Measurements from ENCODE around the gene KCTD19. TPM values are rescaled to one million over a fixed set of nuclear protein-coding genes. Genes with fewer than 3 reads are reported as not detected.

KCTD19 gene
- polyA plus RNA-seq, 3 donors: 0.44 to 1.2 (median 1.0) TPM

- no peak for DNase-seq (ENCODE audit: low read depth in 3 of 3, low spot score in 2 of 3)
Measured at GRCh38 chr16:67264866-67265265, 61.7 kb downstream of the KCTD19 start.

- DNase-seq (ENCODE audit: low read depth in 3 of 3, low spot score in 2 of 3): no peak
Measured at GRCh38 chr16:67264277-67264676, 62.3 kb downstream of the KCTD19 start.

- no peak for DNase-seq (ENCODE audit: low read depth in 3 of 3, low spot score in 2 of 3)
Measured at GRCh38 chr16:67263201-67263600, 63.3 kb downstream of the KCTD19 start.

GRCh38 chr16:67260426-67261063 is 66.0 kb downstream of the KCTD19 start:
- DNase-seq (ENCODE audit: low read depth in 3 of 3, low spot score in 2 of 3): no peak

DNA sequence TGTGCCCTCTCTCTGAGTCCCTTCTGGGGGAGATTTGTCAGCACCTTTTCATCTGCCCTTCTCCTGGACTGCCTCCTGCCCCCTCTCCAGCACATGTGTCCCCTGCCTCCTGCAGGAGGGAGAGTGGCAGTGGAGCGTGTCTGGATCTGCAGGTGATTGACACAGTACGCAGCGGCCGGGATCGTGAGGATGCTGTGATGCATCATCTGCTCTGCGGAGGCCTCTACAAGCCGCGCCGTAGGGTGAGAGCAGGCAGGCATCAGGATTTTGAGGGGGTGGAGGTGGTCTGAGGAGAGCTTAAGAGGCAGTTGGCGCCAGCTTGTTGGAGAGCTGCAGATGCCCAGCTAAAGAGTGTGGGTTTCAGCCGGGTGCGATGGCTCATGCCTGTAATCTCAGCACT is 66.8 kb downstream of the KCTD19 start:
- no peak for DNase-seq (ENCODE audit: low read depth in 3 of 3, low spot score in 2 of 3)

- no peak for DNase-seq (ENCODE audit: low read depth in 3 of 3, low spot score in 2 of 3)
Measured at GRCh38 chr16:67258161-67258835, 68.2 kb downstream of the KCTD19 start.

GRCh38 chr16:67257486-67258160 is 68.9 kb downstream of the KCTD19 start:
- DNase-seq (ENCODE audit: low read depth in 3 of 3, low spot score in 2 of 3): no peak

DNA sequence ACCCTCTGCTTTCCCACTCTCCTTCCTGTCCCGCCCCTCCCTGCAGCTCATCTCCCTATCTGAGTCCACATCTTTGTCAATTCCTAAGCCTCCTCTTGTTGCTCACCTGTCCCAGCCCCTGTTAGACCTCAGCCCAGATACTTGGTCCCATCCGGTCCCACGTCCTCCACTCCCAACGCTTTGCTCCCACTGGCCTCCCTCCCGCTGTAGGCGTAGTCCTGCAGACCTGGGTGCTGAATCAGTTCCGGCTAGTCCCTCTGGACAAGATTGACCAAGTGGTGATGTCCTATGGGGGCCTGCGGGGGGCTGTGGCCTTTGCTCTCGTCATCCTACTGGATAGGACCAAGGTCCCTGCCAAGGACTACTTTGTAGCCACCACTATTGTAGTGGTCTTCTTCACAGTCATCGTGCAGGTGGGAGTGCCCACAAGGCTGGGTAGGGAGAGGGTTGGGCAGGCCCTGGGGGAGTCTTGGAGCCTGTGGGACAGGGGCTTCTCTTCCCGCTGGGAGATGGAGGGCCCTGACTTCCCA is 69.8 kb downstream of the KCTD19 start:
- no peak for DNase-seq (ENCODE audit: low read depth in 3 of 3, low spot score in 2 of 3)

- no peak for DNase-seq (ENCODE audit: low read depth in 3 of 3, low spot score in 2 of 3)
Measured at GRCh38 chr16:67255553-67256221, 70.9 kb downstream of the KCTD19 start.

DNA sequence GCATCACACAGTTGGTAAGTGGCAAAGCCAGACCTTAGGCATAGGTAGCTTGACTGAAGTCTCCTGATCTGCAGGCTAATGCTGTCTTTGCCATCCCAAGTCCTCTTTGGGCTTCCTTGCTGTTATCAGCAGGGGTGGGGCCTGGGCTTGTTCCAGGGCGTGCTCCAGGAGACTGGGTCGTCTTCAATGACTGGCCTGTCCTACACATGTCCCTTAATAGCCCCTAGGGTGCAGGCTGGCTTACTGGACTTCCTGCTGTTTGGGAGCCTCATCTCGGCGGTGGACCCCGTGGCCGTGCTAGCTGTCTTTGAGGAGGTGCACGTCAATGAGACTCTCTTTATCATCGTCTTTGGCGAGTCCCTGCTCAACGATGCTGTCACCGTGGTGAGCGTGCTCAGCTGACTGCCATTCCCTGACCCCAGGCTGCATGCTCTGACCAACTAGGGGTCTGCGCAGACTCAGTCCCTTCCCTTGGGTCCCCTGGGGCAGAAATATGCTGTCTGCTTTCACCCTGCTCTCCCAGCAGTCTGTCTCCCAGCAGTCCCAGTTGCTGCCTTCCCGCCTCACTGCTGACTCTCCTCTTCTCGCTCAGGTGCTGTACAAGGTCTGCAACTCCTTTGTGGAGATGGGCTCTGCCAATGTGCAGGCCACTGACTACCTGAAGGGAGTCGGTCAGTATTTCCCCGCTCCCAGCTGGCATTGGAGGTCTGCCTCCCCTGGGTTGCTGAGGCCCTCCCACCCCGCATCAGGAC is 71.6 kb downstream of the KCTD19 start:
- DNase-seq (ENCODE audit: low read depth in 3 of 3, low spot score in 2 of 3): no peak

DNA sequence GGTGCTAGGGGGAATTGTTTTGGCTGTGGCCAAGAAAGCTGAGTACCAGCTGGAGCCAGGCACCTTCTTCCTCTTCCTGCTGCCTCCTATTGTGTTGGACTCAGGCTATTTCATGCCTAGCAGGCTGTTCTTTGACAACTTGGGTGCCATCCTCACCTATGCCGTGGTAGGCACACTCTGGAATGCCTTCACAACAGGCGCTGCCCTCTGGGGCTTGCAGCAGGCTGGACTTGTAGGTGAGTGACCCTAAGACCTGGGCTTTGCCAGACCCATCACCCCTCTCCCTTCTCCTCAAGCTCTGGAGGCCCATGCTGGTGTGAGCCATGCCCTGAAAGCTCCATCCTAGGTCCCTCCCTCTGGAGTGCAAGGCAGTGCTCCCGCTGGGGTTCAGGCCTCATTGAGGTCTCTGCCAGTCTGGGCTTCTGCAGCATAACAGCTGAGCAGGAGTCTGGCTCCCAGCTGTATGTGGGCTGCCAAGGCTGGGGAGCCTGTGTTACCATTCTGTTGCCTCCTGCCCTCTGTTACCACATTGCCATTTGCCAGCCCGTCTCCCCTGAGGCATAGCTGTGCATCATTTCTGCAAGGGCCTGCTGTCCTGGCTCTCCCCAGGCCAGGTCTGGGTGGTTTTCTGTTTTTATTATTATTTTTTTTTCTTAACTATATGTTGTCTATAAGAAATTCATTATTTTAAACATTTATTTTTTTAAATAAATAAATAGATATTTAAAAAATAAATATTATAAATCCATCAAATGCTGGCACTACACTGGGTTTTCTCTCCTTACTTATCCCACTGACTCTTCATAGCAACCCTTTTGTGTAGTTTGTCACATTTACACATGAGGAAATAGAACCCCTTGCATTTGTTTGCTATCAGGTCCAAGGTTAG is 73.7 kb downstream of the KCTD19 start:
- DNase-seq (ENCODE audit: low read depth in 3 of 3, low spot score in 2 of 3): no peak

GRCh38 chr16:67250045-67250327 is 76.6 kb downstream of the KCTD19 start:
- DNase-seq (ENCODE audit: low read depth in 3 of 3, low spot score in 2 of 3): no peak

DNA sequence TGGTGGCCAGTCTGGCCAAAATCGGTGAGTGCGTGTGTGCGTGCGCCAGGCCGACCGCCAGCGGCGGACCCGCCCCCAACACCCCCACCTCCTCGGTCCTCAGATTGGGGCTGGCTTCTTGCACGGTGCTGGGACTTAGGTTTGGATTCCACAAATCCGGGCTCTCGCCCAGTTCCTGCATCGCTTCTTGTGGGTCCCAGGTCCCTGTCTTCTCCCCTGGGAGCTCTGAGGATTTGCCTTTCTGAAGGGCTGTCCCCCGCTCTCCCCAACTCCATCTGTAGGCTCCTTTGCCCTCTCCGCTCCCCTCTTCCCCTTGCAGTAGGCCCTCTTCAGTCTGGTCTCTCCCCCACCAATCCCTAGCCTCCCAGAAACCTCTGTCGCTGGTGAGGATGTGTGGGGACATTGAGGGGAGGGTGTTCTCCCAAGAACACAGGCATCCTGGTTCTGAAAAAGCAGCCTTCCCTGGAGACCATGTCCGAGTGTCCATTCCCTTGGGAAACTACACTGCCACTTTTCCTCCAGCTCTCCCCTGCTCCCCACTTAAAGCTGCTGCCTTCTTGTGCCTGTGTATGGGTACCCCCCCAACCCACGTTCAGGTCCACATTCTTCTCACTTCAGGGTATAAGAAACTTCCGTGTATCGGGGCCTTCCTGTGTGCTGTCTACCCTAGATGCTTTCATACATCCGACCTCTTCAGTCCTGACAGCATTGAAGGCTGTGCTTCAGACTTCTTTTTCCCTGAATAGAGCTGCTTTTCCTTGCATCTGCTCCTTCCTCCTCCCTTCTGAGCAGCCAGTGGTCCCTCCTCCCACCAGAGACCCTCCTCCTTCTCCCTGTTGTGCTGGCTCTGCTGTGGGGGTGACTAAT is 77.1 kb downstream of the KCTD19 start:
- no peak for DNase-seq (ENCODE audit: low read depth in 3 of 3, low spot score in 2 of 3)

GRCh38 chr16:67248401-67249177 is 78.0 kb downstream of the KCTD19 start, which contains the start of gene SLC9A5:
SLC9A5 (plus strand) TSS chr16:67248979; CDS start chr16:67249015, 36 bp downstream.
- DNase-seq (ENCODE audit: low read depth in 3 of 3, low spot score in 2 of 3): no peak

GRCh38 chr16:67248073-67248400 is 78.5 kb downstream of the KCTD19 start:
- no peak for DNase-seq (ENCODE audit: low read depth in 3 of 3, low spot score in 2 of 3)

DNA sequence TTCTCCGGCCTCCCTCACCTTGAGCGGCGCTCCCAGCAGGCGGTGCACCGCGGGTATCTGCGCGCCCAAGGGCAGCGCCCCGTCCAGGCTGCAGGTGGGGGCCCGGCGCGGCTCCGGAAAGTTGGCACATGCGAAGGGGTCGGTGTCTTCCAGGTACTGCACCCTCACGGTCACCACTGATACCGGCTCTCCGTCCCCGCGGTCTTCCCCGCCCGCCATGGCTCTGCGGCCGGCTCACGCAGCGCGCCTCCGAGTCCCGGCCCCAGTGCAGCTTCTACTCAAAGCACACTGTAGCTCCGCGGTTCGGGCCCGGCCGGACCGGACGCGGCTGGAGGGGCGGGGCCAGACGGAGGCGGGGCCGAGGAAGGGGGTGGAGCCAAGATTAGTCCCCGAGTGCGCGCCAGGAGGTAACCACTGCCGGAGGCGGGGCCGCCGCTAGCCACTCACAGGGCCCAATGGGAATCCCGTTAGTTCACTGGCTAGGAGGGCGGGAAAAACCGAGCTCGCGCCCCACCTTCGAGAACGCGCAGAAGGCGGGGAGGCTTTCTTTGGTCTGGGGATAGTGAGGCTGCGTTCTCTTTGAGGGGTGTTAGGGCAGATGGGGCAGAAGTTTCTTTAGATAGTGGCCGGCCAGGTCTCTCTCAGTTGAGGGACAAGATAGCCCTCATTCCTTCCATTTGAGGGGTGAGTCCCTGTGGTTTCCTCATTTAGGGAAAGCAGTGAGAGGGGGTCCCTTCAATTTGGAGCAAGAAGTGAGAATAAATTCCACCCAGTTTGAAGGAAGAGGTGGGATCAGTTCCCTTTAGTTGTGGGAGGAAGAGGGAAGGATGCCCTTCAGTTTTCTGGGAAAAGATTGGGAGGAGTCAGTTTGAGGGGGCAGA is 79.1 kb downstream of the KCTD19 start, which contains the start of gene FHOD1:
Gene FHOD1, minus strand, starts transcription at position 290 of the 881 bp plus-strand sequence. Its CDS starts 71 bp downstream, at position 219.
- peak; percentile 70 to 84 (median 81) for DNase-seq (ENCODE audit: low read depth in 3 of 3, low spot score in 2 of 3)

DNA sequence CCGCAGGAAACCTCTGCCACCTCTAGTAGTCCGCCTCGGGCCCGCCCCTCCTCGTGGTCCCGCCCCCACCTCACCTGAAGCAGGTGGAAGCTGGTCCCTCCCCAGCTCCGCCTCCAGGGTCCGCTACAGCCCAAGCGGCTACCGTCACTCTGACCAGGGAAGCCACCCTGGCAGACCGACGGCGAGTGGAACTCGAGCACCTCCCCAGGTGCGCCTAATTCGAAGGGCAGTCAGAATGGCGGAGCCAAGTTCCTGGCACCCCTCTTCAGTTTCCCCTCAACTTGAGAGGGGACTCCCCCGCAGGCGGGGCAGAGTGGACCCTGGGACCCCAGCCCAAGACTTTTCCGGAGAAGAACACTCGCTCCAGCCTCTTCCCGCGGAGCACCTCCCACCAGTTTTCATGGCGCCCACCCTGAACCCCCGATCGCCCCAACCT is 79.8 kb downstream of the KCTD19 start:
- no peak for DNase-seq (ENCODE audit: low read depth in 3 of 3, low spot score in 2 of 3)
